Measurements from ENCODE around the gene CDKN2C. TPM values are rescaled to one million over a fixed set of nuclear protein-coding genes. Genes with fewer than 3 reads are reported as not detected.

Gene CDKN2C
- total and polyA plus RNA-seq, 2 donors from 2014 or later: 12.5 to 16.6 TPM

DNA sequence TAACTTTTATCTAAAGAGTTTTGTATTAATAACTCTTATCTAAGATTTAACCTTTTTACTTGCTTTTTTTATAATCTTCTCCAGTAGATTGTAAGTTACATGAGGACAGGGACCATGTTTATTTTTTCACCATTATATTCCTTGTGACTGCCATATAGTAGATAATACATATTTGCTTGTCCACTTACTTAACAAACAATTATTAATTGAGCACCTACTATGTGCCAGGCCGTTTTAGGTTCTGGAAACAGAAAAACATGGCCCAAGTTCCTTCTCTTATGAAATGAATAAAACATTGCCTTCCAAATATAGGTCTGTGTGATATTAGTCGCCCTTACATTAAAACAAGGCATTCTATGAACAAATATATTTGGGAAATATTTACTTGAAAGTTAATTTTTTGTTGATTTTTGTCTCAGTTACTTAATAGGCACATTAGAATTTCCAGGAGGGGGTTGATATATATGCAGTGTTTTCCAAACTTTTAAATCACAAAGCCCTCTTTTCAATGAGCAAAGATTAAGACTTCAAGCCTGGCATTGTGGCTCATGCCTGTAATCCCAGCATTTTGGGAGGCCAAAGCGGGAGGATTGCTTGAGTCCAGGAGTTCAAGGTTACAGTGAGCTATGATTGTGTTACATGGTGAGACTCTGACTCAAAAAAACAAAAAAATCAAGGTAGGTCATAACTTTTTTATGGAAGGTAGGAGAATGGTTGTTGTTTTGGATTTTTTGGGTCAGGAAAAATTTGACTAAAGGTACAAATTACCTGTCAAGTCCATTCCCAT is 22.7 kb downstream of the CDKN2C start:
- Histone ChIP-seq H3K9me3 (ENCODE audit: control insufficient read depth in 2 of 3, insufficient read depth in 1 of 3, low read length in 3 of 3) (no peaks in the 10 kb centered on the region), H3K27me3 (ENCODE audit: control insufficient read depth, insufficient read depth, low read length) (no peaks in the 10 kb centered on the region), H3K9ac (ENCODE audit: low read length in 3 of 3) (no peak overlapping the region), H3K4me1 (ENCODE audit: control insufficient read depth in 2 of 3, insufficient read depth in 2 of 3, low read depth in 1 of 3, low read length in 3 of 3) (no peaks in the 10 kb centered on the region), H3K36me3 (ENCODE audit: control insufficient read depth in 2 of 3, insufficient read depth in 3 of 3, low read length in 3 of 3) (no peaks in the 10 kb centered on the region), H3K4me3 (ENCODE audit: low read length in 3 of 3) (no peak overlapping the region), H3K27ac (ENCODE audit: low read depth in 2 of 2, low read length in 2 of 2) (no peak overlapping the region)
- intact Hi-C loops (cut with DNase I): no loop called here
- no peak for DNase-seq
- no peak for TF ChIP-seq CTCF (IDR thresholded peaks at IDR 0.05; ENCODE audit: borderline replicate concordance, extremely low read depth, insufficient read depth)
- FAIRE-seq: no peak

- Histone ChIP-seq H3K9me3 (ENCODE audit: control insufficient read depth in 2 of 3, insufficient read depth in 1 of 3, low read length in 3 of 3) (no peaks in the 10 kb centered on the region), H3K9ac (ENCODE audit: low read length in 3 of 3) (no peak overlapping the region), H3K27ac (ENCODE audit: low read depth in 2 of 2, low read length in 2 of 2) (no peak overlapping the region), H3K4me3 (ENCODE audit: low read length in 3 of 3) (no peak overlapping the region), H3K36me3 (ENCODE audit: control insufficient read depth in 2 of 3, insufficient read depth in 3 of 3, low read length in 3 of 3) (no peaks in the 10 kb centered on the region), H3K4me1 (ENCODE audit: control insufficient read depth in 2 of 3, insufficient read depth in 2 of 3, low read depth in 1 of 3, low read length in 3 of 3) (no peaks in the 10 kb centered on the region), H3K27me3 (ENCODE audit: control insufficient read depth, insufficient read depth, low read length) (no peaks in the 10 kb centered on the region)
- intact Hi-C loops (cut with DNase I): no loop called here
- no peak for TF ChIP-seq CTCF (IDR thresholded peaks at IDR 0.05; ENCODE audit: borderline replicate concordance, extremely low read depth, insufficient read depth)
- FAIRE-seq (no peak), DNase-seq (no peak)
Measured at GRCh38 chr1:50993645-50994044, 23.6 kb downstream of the CDKN2C start.

DNA sequence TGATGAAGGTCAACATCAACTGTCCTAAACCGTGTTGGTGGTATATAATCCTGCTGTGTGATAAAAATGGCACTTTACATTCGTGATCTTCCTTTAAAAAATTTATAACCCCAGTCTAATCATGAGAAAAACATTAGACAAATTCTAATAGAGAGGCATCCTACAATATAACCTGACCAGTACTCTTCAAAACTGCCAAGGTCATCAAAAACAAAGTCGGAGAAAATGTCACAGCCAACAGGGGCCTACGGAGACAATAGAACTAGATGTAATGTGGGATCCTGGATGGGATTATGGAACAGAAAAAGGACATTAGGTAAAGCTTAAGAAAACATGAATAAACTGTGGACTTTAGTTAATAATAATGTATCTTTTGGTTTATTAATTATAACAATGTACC is 25.0 kb downstream of the CDKN2C start:
- H3K27ac ChIP-seq (ENCODE audit: low read depth in 2 of 2, low read length in 2 of 2): no peak overlapping the region
- no peak for FAIRE-seq
- no peak for TF ChIP-seq CTCF (IDR thresholded peaks at IDR 0.05; ENCODE audit: borderline replicate concordance, extremely low read depth, insufficient read depth)

More for the DNA sequence above, 25.0 kb downstream of the CDKN2C start:
- Histone ChIP-seq H3K4me1 (ENCODE audit: control insufficient read depth in 2 of 3, insufficient read depth in 2 of 3, low read depth in 1 of 3, low read length in 3 of 3) (no peaks in the 10 kb centered on the region), H3K4me3 (ENCODE audit: low read length in 3 of 3) (no peak overlapping the region), H3K27me3 (ENCODE audit: control insufficient read depth, insufficient read depth, low read length) (no peaks in the 10 kb centered on the region), H3K9ac (ENCODE audit: low read length in 3 of 3) (no peak overlapping the region), H3K36me3 (ENCODE audit: control insufficient read depth in 2 of 3, insufficient read depth in 3 of 3, low read length in 3 of 3) (no peaks in the 10 kb centered on the region), H3K9me3 (ENCODE audit: control insufficient read depth in 2 of 3, insufficient read depth in 1 of 3, low read length in 3 of 3) (no peaks in the 10 kb centered on the region)
- intact Hi-C loops (cut with DNase I): no loop called here
- no peak for DNase-seq
